ENCODE results near the gene ZNF664. TPM values are rescaled to one million over a fixed set of nuclear protein-coding genes. Genes with fewer than 3 reads are reported as not detected.

ZNF664 gene
- total RNA-seq, 1 experiment from 2014 or later, result 80.8 TPM

- H3K79me2 ChIP-seq (ENCODE audit: low read length), result peaks cover 7% of the 10 kb centered on the region; the same call in 1 of the 2 replicates
- H3K4me2 ChIP-seq (ENCODE audit: low read length), result no peak overlapping the region
- no peaks in the 10 kb centered on the region for H3K4me1 ChIP-seq (ENCODE audit: insufficient read depth, low read length)
- intact Hi-C loops (cut with micrococcal nuclease), result no loop called here
- ChIA-PET CTCF (no interaction called here), POLR2A (ENCODE audit: unreplicated experiment) (no interaction called here)
- peaks cover 15% of the 10 kb centered on the region; the same call in 1 of the 2 replicates for H3K36me3 ChIP-seq (ENCODE audit: low read depth, low read length)
- TF ChIP-seq EZH2 (IDR thresholded peaks at IDR 0.05; ENCODE audit: low read length, unreplicated experiment) (no peak), CTCF (conservative IDR thresholded peaks at IDR 0.05; ENCODE audit: low read depth, low read length) (no peak), EZH2phosphoT487 (IDR thresholded peaks at IDR 0.05; ENCODE audit: borderline replicate concordance, low read length) (no peak)
- no peaks in the 10 kb centered on the region for H3K9me2 ChIP-seq (replicated peaks; ENCODE audit: low read length)
- no peaks in the 10 kb centered on the region for H3K27me3 ChIP-seq (ENCODE audit: low read length)
- H2AFZ ChIP-seq (ENCODE audit: low read length), result no peak overlapping the region
- no peaks in the 10 kb centered on the region for H3F3A ChIP-seq (ENCODE audit: low read length, unreplicated experiment)
- H3K4me3 ChIP-seq (ENCODE audit: low read length), result no peak overlapping the region
- no peak overlapping the region for H3K27ac ChIP-seq (ENCODE audit: low read length)
- no TSS peak for BruUV-seq (replicated peaks)
- H3K9me3 ChIP-seq (ENCODE audit: low read length), result no peaks in the 10 kb centered on the region
- no peak for ATAC-seq
- no peak overlapping the region for H3K9ac ChIP-seq (ENCODE audit: low read length)
- DNase-seq, result no peak
- H4K20me1 ChIP-seq (ENCODE audit: low read length), result 0 out of 2 replicates have a peak, but pooled peaks cover 6% of the 10 kb centered on the region
Observed at GRCh38 chr12:124006085-124006845, 33.2 kb downstream of the ZNF664 start.

- peaks cover 7% of the 10 kb centered on the region; the same call in 1 of the 2 replicates for H3K79me2 ChIP-seq (ENCODE audit: low read length)
- 0 out of 2 replicates have a peak, but pooled peaks cover 6% of the 10 kb centered on the region for H4K20me1 ChIP-seq (ENCODE audit: low read length)
- TF ChIP-seq EZH2 (IDR thresholded peaks at IDR 0.05; ENCODE audit: low read length, unreplicated experiment), result no peak
- TF ChIP-seq CTCF (conservative IDR thresholded peaks at IDR 0.05; ENCODE audit: low read depth, low read length), result no peak
- no peak for TF ChIP-seq EZH2phosphoT487 (IDR thresholded peaks at IDR 0.05; ENCODE audit: borderline replicate concordance, low read length)
- H2AFZ ChIP-seq (ENCODE audit: low read length), result no peak overlapping the region
- H3F3A ChIP-seq (ENCODE audit: low read length, unreplicated experiment), result no peaks in the 10 kb centered on the region
- DNase-seq, result no peak
- H3K27me3 ChIP-seq (ENCODE audit: low read length), result no peaks in the 10 kb centered on the region
- no peak overlapping the region for H3K9ac ChIP-seq (ENCODE audit: low read length)
- H3K4me3 ChIP-seq (ENCODE audit: low read length), result no peak overlapping the region
- POLR2A ChIA-PET (ENCODE audit: unreplicated experiment), result no interaction called here
- BruUV-seq (replicated peaks), result no TSS peak
- CTCF ChIA-PET, result no interaction called here
- H3K9me2 ChIP-seq (replicated peaks; ENCODE audit: low read length), result no peaks in the 10 kb centered on the region
- ATAC-seq, result no peak
- H3K9me3 ChIP-seq (ENCODE audit: low read length), result no peaks in the 10 kb centered on the region
- H3K36me3 ChIP-seq (ENCODE audit: low read depth, low read length), result peaks cover 17% of the 10 kb centered on the region; the same call in 1 of the 2 replicates
- no peak overlapping the region for H3K4me2 ChIP-seq (ENCODE audit: low read length)
- H3K4me1 ChIP-seq (ENCODE audit: insufficient read depth, low read length), result no peaks in the 10 kb centered on the region
- intact Hi-C loops (cut with micrococcal nuclease), result no loop called here
- H3K27ac ChIP-seq (ENCODE audit: low read length), result no peak overlapping the region
Observed at GRCh38 chr12:124006846-124007713, 34.1 kb downstream of the ZNF664 start.
